AML-193 (cell line): Measurements from ENCODE around the gene GALNT1.

ENCODE experiments used
- DNase-seq, 2 experiments: peaks; one replicate each; lab custom pipeline; 2025; lab: John Stamatoyannopoulos, UW

The GALNT1 gene

DNA sequence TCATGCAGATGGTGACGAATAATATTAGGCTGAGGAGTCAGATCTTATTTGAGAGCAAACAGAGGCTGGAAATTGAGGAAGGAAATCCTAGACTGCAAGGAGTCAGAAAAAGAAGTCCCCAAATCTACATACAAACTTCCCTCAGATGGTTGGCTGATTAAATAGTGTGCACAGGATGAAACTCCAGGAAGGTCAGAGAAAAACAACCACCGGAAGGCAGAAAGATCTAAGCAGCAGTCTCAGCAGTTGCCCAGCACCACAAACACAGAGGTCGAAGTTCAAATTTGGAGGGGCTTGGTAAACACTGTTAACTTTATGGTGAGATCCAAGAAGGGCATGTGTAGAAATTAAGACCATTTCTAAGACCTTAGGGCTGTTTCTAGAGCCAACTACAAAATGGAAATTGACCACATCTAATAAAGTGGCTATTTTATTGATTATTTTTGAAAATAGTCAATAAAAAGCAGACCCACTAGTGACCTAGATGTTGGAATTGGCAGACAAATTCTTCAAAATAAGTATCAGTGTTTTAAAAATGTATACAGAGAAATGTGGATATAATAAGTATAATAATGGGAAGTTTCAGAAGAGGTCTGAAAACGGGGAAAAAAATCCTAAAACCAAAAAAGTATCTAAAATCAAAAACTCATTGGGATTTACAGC lies 134.8 kb downstream of the GALNT1 start:
- no peak for DNase-seq

DNA sequence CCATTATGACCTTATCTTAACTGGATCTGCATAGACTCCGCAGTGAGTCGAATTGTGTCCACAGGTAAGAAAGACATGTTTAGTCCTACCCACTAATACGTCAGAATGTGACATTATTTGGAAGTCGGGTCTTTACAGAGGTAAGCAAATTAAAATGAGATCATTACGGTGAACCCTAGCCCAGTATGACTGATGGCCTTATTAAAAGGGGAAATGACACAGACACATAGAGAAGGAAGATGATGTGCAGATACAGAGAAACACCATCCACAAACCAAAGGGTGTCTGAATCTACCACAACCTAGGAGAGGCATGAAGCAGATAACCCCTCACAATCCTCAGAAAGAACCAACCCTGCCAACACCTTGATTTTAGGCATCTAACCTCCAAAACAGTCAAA lies 135.6 kb downstream of the GALNT1 start:
- no peak for DNase-seq

DNA sequence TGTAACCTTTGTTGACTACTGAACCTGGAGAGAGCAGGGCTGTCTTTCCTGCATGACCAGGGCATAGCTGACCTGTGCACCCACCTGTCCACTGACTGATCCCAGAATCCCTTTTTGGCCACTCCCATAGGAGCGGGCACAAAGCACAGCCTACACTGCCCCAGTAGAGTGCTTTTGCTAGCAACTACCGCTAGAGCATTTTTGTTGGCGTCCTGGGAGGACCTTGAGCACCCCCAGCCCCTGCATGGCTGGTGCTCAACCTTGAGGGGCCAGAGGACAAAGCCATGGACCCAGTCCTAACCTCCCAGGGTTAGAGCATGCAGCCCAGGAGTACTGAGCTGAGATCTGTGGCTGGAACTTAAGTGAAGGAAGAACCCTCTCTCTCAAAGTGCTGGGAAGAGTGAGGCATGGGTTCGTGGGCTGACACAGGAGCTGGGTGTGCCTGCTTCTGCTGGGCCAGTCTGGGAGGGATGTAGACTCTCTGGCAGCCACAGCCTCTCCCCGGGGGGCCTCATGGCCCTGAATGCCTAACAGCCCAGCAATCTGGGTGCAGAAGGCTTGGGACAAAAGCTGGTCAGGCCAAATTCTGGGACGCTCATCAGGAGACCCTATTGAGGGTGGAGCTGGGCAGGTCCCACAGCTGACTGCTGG lies 140.0 kb downstream of the GALNT1 start:
- no peak for DNase-seq

DNA sequence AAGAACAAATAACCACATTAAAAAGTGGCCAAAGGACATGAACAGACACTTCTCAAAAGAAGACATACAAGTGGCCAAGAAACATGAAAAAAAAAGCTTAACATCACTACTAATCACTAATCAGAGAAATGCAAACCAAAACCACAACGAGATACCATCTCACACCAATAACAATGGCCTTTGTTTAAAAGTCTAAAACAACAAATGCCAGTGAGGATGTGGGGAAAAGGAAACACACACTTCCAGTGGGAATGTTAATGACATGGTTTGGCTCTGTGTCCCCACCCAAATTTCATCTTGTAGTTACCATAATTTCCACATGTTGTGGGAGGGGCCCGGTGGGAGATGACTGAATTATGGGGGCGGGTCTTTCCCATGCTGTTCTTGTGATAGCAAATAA lies 147.1 kb downstream of the GALNT1 start:
- no peak for DNase-seq

DNA sequence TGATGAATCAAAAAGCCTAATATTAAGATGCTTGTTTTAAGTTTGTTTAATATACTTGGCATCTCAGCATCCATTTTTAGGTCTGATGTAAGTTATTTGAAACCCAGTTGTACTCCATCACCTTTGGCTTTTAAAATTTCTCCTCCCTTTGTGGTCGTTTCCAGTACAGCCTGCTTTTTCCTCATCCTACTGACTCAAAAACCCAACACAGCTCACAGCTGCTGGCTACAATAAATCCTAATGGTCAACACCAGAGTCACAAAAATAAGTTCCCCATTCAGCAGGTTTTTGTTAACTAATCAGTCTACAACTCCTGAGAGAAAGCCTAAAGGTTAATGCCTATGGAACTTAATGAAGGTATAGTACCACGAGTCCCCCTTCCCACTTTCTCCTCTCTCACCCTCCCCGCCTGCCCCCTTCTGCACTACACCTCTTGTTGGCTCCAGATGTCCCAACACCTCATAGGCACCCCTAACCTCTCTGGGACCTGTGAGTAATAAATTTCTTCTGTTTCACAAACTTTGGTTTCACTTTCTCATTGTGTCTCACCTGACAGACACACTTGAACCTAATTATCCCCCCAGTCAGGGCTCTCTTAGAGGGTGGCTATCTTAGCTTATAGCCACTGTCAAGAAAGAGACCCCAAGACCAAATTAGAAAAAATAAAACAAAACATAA lies 148.6 kb downstream of the GALNT1 start:
- DNase-seq: no peak

DNA sequence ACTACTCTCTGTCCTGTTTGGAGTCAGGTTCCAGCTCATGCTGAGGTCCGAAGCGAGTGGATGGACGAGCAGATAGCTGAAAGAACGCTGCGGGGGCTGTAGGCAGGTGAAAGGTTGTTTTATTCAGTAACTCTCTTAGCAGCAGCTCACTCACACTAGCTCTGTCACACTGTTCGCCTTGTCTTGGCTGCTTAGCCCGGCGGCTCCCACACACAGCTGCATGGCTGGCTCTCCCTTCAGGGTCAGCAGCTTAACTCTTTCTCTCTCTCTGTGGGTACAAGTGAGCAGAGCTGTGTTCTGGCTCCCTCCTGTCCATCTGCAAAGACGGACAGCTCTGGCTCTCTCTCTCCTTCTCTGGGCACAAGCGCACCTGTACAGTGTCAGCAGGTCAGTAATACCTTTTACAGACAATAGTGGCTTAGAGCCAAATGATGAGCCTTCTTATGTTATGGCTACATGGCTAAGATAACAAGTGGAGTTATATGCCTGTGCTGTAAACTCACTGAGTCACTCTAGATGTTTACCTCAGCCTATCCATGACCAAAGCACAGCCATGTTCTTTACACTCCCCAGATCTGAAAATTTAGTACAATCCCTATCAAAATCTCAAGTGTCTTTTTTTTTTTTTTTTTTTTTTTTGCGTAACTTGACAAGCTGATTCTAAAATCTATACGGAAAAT lies 149.3 kb downstream of the GALNT1 start:
- no peak for DNase-seq

DNA sequence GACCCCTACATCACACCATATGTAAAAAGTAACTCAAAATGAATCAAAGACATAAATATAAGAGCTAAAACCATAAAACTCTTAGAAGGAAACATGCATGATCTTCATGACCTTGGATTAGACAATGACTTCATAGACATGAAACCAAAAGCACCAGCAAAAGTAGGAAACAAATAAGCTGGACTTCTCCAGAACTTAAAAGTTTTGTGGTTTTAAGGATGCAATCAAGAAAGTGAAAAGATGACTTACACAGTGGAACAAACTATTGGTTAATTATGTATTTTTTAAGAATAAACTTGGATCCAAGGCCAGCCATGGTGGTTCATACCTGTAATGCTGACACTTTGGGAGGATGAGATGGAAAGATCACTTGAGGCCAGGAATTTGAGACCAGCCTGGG lies 150.2 kb downstream of the GALNT1 start:
- no peak for DNase-seq

DNA sequence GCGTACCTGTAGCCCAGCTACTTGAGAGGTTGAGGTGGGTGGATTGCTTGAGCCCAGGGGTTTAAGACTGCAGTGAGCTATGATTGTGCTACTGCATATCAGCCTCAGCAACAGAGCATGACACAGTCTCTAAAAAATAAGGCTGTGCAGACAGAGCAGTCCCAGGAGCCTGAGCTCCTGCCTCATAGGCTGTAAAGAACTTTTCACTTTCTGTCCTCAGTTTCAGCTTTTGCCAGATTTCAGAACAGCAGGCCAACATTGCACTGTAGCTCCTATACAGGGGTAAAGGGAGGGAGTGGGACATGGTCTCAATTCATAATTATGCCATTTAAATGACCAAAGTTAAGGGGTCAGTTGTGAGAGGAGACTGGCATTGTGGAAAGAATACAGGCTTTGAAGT lies 150.6 kb downstream of the GALNT1 start:
- DNase-seq: no peak

DNA sequence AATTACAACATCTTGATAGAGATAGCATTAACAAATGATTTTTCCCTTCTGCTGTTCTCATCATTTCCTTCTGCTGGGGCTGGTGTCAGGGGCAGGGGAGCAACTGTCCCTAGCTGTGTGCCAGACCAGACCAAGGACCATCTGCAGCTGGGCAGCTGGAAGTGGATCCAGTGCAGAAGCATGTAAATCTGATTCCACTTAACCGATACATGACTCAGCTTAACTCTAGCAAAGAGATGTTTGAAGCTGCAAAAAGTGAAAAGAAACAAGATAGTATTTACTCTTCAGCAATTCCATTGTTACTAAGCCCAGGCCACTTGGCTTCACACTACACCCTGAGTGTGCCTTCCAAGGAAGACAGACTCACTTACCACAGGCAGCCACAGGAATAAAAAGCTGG lies 151.1 kb downstream of the GALNT1 start:
- no peak for DNase-seq

DNA sequence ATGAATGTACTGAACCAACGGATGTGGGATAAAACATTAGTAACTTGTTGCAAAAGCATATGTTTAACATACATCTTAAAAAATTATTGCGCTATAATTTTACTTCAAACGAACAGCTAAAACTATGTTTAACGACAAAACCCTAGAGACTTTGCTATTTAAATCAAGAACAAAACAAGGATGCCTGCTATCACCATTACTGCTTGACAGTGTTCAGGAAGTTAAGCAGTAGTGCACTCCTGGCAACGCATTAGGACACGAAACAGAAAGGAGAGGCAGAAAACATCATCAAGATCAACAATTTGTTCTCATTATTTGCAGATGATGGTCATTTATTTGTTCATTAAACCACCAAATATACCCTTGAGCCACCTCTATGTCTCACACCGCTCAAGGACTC lies 151.9 kb downstream of the GALNT1 start:
- no peak for DNase-seq

DNA sequence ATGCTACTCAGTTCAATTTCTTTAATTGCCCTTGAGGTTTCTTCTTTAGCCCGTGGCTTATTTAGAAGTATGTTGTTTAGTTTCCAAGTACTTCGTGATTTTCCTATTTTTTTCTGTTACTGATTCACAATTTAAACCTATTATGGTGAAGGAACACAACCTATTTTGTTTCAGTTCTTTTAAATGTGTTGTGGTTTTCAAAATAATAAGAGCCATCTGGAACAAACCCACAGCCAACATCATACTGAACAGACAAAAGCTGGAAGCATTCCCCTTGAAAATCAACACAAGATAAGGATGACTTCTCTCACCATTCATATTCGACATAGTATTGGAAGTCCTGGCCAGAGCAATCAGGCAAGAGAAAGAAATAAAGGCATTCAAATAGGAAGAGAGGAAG lies 155.2 kb downstream of the GALNT1 start:
- no peak for DNase-seq

DNA sequence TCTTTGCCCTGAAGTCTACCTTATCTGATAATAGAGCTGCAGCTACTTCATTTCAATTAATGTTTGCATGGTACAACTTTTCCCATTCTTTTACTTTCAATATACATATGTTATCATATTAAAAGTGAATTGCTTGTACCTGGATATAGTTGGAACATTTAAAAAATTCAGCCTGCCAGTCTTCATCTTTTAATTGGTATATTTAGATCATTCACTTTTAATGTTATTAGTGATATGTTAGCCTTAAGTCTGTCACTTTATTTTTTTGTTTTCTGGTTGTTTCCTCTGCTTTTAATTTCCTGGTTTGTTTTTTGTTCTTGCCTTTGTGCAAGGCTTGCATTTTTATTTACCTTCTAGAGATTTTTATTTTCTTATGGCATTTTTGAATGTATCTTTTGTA lies 158.2 kb downstream of the GALNT1 start:
- no peak for DNase-seq

DNA sequence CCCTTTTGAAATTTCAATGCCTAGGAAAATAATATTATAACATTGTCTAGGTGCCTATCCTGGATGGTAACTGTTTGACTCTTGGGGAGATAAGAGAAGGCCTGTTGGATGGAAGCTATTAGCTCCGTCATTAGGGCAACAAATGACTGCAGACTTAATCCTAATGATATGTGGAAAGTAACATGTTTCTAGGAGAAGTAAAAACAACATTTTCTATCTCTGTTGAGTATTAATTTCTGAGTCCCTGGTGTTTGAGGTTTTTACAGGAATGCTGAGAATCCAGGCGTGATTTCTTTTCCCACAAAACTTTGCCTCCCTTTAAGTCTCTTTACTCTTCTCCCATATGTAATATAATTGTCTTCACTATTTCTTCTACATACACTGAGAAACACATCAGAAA lies 159.1 kb downstream of the GALNT1 start:
- no peak for DNase-seq

DNA sequence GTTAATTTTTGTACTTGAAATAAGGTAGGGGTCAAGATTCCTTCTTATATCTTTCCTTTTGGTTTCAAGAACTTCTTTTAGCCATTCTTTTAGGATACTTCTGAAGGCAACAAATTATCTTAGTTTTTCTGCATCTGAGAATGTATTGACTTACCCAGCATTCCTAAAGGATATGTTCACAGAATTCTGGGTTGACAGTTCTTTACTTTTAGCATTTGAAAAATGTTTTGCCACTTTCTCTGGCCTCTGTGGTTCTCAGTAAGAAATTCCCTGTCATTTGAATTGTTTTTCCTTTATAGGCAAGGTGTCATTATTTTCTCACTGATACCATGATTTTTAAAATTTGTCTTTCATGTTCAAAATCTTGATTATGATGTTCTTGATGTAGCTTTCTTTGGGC lies 162.4 kb downstream of the GALNT1 start:
- DNase-seq: no peak

DNA sequence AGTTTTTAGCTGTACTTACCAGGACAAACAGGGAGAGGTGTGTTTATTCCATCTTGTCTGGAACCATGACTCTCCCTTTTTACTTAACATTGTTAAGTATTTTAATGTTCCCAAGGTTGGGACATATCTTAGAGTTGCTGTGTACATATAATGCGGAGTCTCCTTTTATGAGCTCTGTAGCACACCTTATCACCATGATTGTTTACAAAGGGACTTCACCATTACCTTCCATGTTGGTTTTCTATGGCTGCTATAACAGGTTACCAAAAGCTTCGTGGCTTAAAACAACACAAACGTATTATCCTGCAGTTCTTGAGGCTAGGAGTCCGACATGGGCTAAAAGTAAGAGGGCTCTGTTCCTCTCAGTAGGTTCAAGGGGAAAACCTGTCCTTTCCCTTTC lies 164.3 kb downstream of the GALNT1 start:
- no peak for DNase-seq

DNA sequence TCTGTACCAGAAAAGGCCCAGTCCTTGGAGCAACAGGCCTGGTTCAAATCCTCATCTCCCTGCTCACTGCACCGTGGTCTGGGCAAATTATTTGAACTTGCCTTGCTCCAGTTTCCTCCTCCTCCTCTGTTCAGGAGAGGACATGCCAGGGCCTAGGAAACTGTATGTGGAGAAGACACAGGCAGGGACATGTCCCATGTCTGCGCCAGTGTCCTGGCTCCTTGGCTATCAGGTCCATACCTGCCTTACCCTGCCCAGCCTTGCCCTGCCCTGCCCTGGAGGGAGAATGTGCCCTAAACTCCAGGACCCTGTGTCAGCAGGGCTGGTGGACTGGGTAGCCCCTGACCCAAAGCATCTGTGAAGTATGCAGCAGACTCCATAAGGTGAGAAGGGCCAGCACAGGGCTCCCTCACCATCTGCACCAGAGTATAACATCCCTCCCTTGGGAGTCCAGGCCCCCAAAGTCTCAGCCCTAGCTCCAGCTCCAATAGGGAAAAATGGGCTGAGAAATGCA lies 165.3 kb downstream of the GALNT1 start:
- no peak for DNase-seq

DNA sequence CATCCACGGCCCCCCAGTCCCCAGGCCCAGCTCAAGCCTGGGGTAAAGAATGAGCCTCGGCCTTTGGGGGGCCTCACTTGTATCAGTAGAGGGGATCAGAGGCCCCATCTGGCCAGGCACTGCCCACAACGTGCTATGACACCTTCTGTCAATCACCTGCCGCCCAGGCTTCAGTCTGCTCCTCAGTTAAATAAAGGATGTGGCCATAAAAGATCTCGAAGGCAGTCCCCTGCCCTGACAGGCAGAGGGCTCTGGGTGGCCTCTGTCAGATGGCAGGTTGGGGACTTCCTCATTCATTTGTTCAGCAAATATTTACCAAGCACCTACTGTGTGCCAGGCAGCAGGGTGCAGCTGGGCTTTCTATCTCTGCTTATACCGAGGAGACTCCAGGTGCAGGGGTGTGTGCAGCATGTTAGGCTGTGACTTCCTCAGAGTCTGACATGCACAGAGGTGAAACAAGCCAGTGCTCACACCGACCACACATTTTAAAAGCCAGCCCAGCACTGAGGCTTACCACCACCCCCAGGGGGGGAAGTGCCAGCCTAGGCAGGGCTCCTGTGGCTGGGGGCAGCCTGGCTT lies 166.4 kb downstream of the GALNT1 start:
- no peak for DNase-seq

DNA sequence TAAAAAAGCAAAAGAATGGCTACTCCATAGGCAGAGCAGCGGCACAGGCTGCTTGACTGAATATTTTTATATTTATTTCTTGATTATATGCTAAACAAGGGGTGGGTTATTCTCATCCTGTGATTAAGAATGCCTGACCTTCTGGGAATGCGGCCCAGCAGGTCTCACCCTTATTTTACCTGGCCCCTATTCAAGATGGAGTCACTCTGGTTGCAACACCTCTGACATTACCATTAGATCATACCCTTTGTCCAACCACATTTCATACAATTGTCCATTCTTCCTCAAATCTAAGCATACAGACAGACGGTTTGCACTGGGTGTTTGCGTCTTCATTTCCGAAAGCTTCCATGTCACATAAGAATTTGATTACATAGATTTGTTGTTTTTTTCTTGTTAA lies 168.2 kb downstream of the GALNT1 start:
- DNase-seq: no peak

DNA sequence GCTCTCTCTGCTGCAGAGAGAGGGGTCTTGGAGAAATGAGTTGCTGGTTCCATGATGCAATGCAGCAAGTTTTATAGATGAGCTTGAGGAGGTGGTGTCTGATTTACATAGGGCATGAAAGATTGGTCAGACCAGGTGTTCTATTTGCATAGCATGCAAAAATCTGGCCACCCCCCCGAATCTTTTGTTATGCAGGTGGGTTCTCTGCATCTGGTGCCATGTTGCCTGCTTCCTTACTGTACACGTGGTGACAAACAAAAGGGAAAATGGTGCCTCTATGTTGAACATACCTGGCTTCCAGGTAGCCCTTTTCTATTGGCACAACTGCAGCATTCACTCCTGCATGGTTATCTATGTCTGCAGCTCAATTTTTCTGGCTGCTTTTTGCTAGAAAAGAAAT lies 169.4 kb downstream of the GALNT1 start:
- no peak for DNase-seq

DNA sequence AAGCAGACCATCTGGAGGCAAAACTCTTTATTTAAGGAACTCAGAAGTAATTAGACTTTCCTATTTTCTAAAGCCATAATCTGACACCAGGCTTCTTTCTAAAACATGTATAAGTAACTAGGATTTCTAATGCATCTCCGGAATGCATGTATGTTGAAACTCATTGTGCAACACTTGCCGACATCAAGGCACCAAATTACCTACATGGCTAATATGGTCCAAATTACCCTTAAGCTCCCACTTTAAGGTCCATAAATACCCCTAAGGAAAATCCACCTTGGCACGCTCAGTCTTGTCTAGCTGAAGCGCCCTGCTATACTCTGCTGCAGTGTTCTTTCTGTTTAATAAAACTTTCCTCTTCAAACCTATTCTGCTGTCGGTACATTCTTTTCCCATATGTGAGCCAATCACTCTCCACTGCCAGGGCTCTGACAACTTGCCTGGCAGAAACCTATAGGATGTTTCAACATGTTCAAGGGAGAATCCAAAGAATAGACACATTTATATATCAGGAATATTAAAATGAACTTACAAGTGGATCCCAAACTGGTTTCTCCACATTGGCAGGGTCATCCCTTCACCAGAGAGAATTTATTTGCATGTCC lies 171.9 kb downstream of the GALNT1 start:
- DNase-seq: no peak

DNA sequence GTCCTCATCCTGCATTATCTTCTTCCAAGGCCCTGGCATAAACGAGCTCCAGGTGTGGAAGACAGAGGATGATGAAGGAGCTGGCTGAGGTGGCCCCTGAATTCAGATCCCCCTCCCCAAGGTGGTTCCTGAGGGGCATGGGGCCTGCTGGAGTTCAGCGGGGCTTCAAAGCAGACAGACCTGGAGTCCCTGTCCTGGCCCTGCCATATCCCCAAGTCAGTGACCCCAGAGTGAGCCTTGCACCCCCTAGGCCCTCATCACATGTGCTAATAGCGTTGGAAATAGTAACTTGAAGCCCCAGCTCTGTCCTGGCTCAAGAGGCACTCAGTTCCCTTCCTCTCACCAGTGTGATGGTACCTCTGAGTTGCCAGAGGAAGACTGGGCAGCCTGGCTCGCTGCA lies 172.9 kb downstream of the GALNT1 start:
- no peak for DNase-seq

DNA sequence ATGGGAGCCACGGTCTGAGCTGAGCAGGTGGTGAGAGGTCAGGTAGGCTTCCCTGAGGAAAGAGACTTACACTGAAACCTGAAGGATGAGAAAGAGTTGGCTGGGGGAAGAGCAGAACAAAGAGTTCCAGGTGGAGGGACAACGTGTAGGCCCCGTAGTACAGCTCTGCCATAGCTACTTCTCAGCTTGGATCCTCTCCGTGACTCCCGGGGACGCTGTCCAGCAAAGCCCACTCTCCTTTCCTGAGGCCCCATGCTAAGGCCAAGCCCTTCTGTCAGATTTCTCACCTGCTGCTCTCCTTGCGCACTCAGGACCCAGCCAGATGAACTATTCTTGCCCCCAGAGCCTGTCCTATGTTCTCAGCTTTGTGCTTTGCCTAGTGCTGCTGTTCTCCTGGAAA lies 173.8 kb downstream of the GALNT1 start:
- no peak for DNase-seq
